OCI-LY3 (cell line): ENCODE data around the gene RPA1.

Experiments
- CTCF ChIP-seq: fragments of 200-600, 300-600 bp; sonication (generic); IDR thresholded peaks from 2 replicates; pipeline ENCODE4 v1.5.1; 2014; ENCODE audit warnings: antibody characterized with exemption, low read length, low read depth
- EZH2phosphoT487 ChIP-seq: fragments of 200-600 bp; shearing (Covaris generic); IDR thresholded peaks from 2 replicates; pipeline ENCODE4 v1.6.1; 2018; ENCODE audit warnings: antibody characterized with exemption, mixed run types, low read depth

- no peak for TF ChIP-seq CTCF
- no peak for TF ChIP-seq EZH2phosphoT487
These were observed 51.2 kb downstream of the RPA1 start for GRCh38 chr17:1880851-1881630.
